Astrocyte of the cerebellum (primary cell): Measurements from ENCODE around the gene EP400.

Source experiments
- DNase-seq: peaks from one replicate; pipeline ENCODE4 v3.0.0-alpha.2; 2011; ENCODE audit warnings: low read depth
- H3K4me3 ChIP-seq: 2 replicates; pipeline ENCODE4 v1.5.1; 2011; ENCODE audit warnings: mild to moderate bottlenecking, low read depth, low read length, moderate library complexity
- CTCF ChIP-seq: IDR thresholded peaks from 2 replicates; pipeline ENCODE4 v1.5.1; 2012; ENCODE audit warnings: low read length, low read depth, moderate library complexity, mild to moderate bottlenecking; ENCODE audit errors: missing control alignments
- in situ Hi-C: cut with HindIII; loops from 2 replicates; pipeline ENCODE4 v1.10.0; 2017; ENCODE audit warnings: low sequenced_read_pairs

Gene EP400

GRCh38 chr12:132130690-132131089, 180.9 kb downstream of the EP400 start:
- in situ Hi-C loops, result no loop called here
- TF ChIP-seq CTCF, result no peak
- no peak overlapping the region for H3K4me3 ChIP-seq
- DNase-seq, result no peak
